ACC112 (cell line): ENCODE results near the gene STRN3.

Experiments
- H2AFZ ChIP-seq: fragments of 200-600 bp; sonication (generic); one replicate; pipeline ENCODE4 v1.6.0; 2017; ENCODE audit warnings: antibody characterized with exemption, low read length; ENCODE audit not compliant: unreplicated experiment
- H3K27ac ChIP-seq: fragments of 200-600 bp; sonication (generic); 2 replicates; pipeline ENCODE4 v1.5.1; 2014; ENCODE audit warnings: low read depth, mild to moderate bottlenecking, antibody characterized with exemption, low read length, moderate library complexity
- H3K27me3 ChIP-seq: fragments of 200-600 bp; sonication (generic); 2 replicates; pipeline ENCODE4 v1.6.1; 2014; ENCODE audit warnings: mild to moderate bottlenecking, antibody characterized with exemption, low read length, moderate library complexity, mixed read lengths; ENCODE audit not compliant: insufficient read depth
- H3K36me3 ChIP-seq: fragments of 200-600 bp; sonication (generic); 2 replicates; pipeline ENCODE4 v1.6.1; 2016; ENCODE audit warnings: mild to moderate bottlenecking, antibody characterized with exemption, low read length, moderate library complexity, mixed read lengths; ENCODE audit not compliant: insufficient read depth
- H3K4me1 ChIP-seq: fragments of 200-600 bp; sonication (generic); one replicate; pipeline ENCODE4 v1.6.1; 2016; ENCODE audit warnings: low read length, mixed read lengths; ENCODE audit not compliant: insufficient read depth, unreplicated experiment, control insufficient read depth
- H3K4me3 ChIP-seq: fragments of 200-600 bp; sonication (generic); 2 replicates; pipeline ENCODE4 v1.5.1; 2014; ENCODE audit warnings: mild to moderate bottlenecking, low read depth, low read length
- H3K79me2 ChIP-seq: fragments of 200-600 bp; sonication (generic); one replicate; pipeline ENCODE4 v1.6.0; 2016; ENCODE audit warnings: low read length; ENCODE audit not compliant: control insufficient read depth, unreplicated experiment, insufficient read depth

Gene STRN3

GRCh38 chr14:31000629-31001338 lies 25.4 kb downstream of the STRN3 start:
- H3K36me3 ChIP-seq: peaks cover 33% of the 10 kb centered on the region
- peaks cover 5% of the 10 kb centered on the region for H3K4me1 ChIP-seq
- no peaks in the 10 kb centered on the region for H3K27me3 ChIP-seq
- H2AFZ ChIP-seq: no peak overlapping the region
- no peak overlapping the region for H3K4me3 ChIP-seq
- H3K79me2 ChIP-seq: peaks cover 70% of the 10 kb centered on the region
- H3K27ac ChIP-seq: no peak overlapping the region

- Histone ChIP-seq H3K36me3 (peaks cover 30% of the 10 kb centered on the region), H3K27ac (no peak overlapping the region), H2AFZ (no peak overlapping the region), H3K4me3 (no peak overlapping the region), H3K4me1 (peaks cover 17% of the 10 kb centered on the region), H3K79me2 (peaks cover 76% of the 10 kb centered on the region), H3K27me3 (no peaks in the 10 kb centered on the region)
Measured at GRCh38 chr14:30999038-30999773, 27.0 kb downstream of the STRN3 start.

GRCh38 chr14:30998100-30998706 lies 28.0 kb downstream of the STRN3 start:
- peaks cover 27% of the 10 kb centered on the region for H3K36me3 ChIP-seq
- H3K4me1 ChIP-seq: peaks cover 17% of the 10 kb centered on the region
- H3K4me3 ChIP-seq: no peak overlapping the region
- H2AFZ ChIP-seq: no peak overlapping the region
- H3K79me2 ChIP-seq: peaks cover 82% of the 10 kb centered on the region
- no peak overlapping the region for H3K27ac ChIP-seq
- H3K27me3 ChIP-seq: no peaks in the 10 kb centered on the region

GRCh38 chr14:30996892-30997659 lies 29.1 kb downstream of the STRN3 start:
- peaks cover 86% of the 10 kb centered on the region for H3K79me2 ChIP-seq
- no peak overlapping the region for H3K27ac ChIP-seq
- H3K4me3 ChIP-seq: no peak overlapping the region
- peaks cover 17% of the 10 kb centered on the region for H3K4me1 ChIP-seq
- H3K27me3 ChIP-seq: no peaks in the 10 kb centered on the region
- no peak overlapping the region for H2AFZ ChIP-seq
- peaks cover 26% of the 10 kb centered on the region for H3K36me3 ChIP-seq

GRCh38 chr14:30995689-30996088 lies 30.5 kb downstream of the STRN3 start:
- no peak overlapping the region for H3K4me3 ChIP-seq
- peak overlapping the region; percentile 68; the same call in 1 of the 2 replicates for H3K27ac ChIP-seq
- peaks cover 84% of the 10 kb centered on the region for H3K79me2 ChIP-seq
- no peaks in the 10 kb centered on the region for H3K27me3 ChIP-seq
- no peak overlapping the region for H2AFZ ChIP-seq
- H3K4me1 ChIP-seq: peaks cover 17% of the 10 kb centered on the region
- peaks cover 26% of the 10 kb centered on the region for H3K36me3 ChIP-seq

- no peak overlapping the region for H2AFZ ChIP-seq
- H3K79me2 ChIP-seq: peaks cover 85% of the 10 kb centered on the region
- no peaks in the 10 kb centered on the region for H3K27me3 ChIP-seq
- H3K4me1 ChIP-seq: peaks cover 17% of the 10 kb centered on the region
- peaks cover 25% of the 10 kb centered on the region for H3K36me3 ChIP-seq
- H3K4me3 ChIP-seq: peak overlapping the region; percentile 21; the same call in 1 of the 2 replicates
- peak overlapping the region; percentile 68 for H3K27ac ChIP-seq
Measured at GRCh38 chr14:30994681-30995620, 31.2 kb downstream of the STRN3 start.

- Histone ChIP-seq H3K79me2 (peaks cover 83% of the 10 kb centered on the region), H3K4me3 (no peak overlapping the region), H3K27me3 (no peaks in the 10 kb centered on the region), H3K27ac (no peak overlapping the region), H2AFZ (no peak overlapping the region), H3K4me1 (peaks cover 25% of the 10 kb centered on the region), H3K36me3 (peaks cover 6% of the 10 kb centered on the region)
Measured at GRCh38 chr14:30993071-30993470, 33.1 kb downstream of the STRN3 start.

GRCh38 chr14:30991408-30991807 lies 34.8 kb downstream of the STRN3 start:
- Histone ChIP-seq H3K4me1 (peaks cover 25% of the 10 kb centered on the region), H3K27ac (no peak overlapping the region), H3K4me3 (no peak overlapping the region), H3K27me3 (no peaks in the 10 kb centered on the region), H3K79me2 (peaks cover 81% of the 10 kb centered on the region), H2AFZ (no peak overlapping the region), H3K36me3 (no peaks in the 10 kb centered on the region; the same call in 1 of the 2 replicates)

GRCh38 chr14:30990770-30991169 lies 35.4 kb downstream of the STRN3 start:
- Histone ChIP-seq H3K27ac (no peak overlapping the region), H3K36me3 (no peaks in the 10 kb centered on the region; the same call in 1 of the 2 replicates), H3K4me3 (no peak overlapping the region), H3K79me2 (peaks cover 81% of the 10 kb centered on the region), H2AFZ (no peak overlapping the region), H3K4me1 (peaks cover 20% of the 10 kb centered on the region), H3K27me3 (no peaks in the 10 kb centered on the region)
